ENCODE results near the gene MAP3K21. TPM values are rescaled to one million over a fixed set of nuclear protein-coding genes. Genes with fewer than 3 reads are reported as not detected.

MAP3K21 gene
- total and polyA plus RNA-seq, 9 of the 15 experiments (the other 6 are each of a cell fraction or from before 2014, with no cell fraction given) = 0.23 to 0.86 (median 0.49) TPM

DNA sequence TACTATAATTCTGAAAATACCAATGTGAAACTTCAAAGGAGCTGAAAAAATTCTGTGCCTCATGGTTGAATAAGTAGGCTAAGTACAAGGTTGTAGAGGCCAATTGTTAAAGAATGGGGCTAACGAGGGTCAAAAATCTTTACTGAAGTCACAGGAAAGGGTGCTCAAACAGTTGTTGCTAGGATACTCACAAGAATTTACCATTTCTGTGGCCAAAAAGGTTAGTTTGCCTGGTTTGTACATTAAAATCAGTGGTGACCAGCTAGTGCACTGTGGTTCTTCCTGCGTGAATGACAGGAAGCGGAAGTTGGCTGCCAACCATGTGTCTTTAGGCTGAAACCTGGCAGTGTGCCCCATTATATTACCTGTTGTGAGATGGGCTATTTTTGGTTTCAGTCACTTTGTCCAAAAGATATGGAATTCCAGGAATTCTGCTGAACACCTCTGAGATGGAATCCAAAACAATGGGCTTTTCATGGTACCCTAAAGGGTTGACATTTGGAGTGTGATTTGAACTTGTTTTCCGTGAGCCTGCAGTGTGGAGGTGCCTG is 13.5 kb downstream of the MAP3K21 start:
- intact Hi-C loops (cut with micrococcal nuclease) (no loop called here), in situ Hi-C loops (cut with MboI) (no loop called here)
- Histone ChIP-seq H3K9me3 (replicated peaks; ENCODE audit: control insufficient read depth, insufficient read depth, low read depth, low read length) (no peaks in the 10 kb centered on the region), H3K4me1 (replicated peaks in 1 of 2; ENCODE audit: control insufficient read depth in 2 of 2, insufficient read depth in 2 of 2, low read length in 2 of 2) (no peaks in the 10 kb centered on the region), H3K27ac (ENCODE audit: extremely low read depth, low read depth, low read length) (no peak overlapping the region), H4K20me1 (replicated peaks; ENCODE audit: control insufficient read depth, insufficient read depth, low read length) (no peaks in the 10 kb centered on the region), H3K4me2 (ENCODE audit: insufficient read depth, low read length) (no peak overlapping the region), H2AFZ (ENCODE audit: low read depth, low read length) (peak overlapping the region; percentile 17; the same call in 1 of the 2 replicates), H3K36me3 (ENCODE audit: control insufficient read depth, insufficient read depth, low read length) (no peaks in the 10 kb centered on the region), H3K79me2 (ENCODE audit: control insufficient read depth, insufficient read depth, low read length) (no peaks in the 10 kb centered on the region), H3K4me3 (no peak overlapping the region), H3K9ac (ENCODE audit: insufficient read depth in 1 of 2, low read depth in 2 of 2, low read length in 2 of 2) (no peak overlapping the region), H3K9me1 (ENCODE audit: control insufficient read depth, insufficient read depth, low read length) (no peaks in the 10 kb centered on the region), H3K27me3 (ENCODE audit: control insufficient read depth in 2 of 2, insufficient read depth in 2 of 2, low read length in 2 of 2) (no peaks in the 10 kb centered on the region)
- CTCF ChIA-PET (ENCODE audit: low intra/inter-chr PET ratio) = no interaction called here
- no TSS peak for BruUV-seq (replicated peaks)
- DNase-seq (ENCODE audit: extremely low read depth in 1 of 4, low spot score in 3 of 4) (no peak), ATAC-seq (no peak), FAIRE-seq (no peak)
- WGBS (ENCODE audit: insufficient coverage, low coverage, missing lambda C conversion rate) = 1% methylated on average over 4 of the region's 4 CpGs
- POLR2A ChIA-PET = no interaction called here
- TF ChIP-seq, protein P1, sequence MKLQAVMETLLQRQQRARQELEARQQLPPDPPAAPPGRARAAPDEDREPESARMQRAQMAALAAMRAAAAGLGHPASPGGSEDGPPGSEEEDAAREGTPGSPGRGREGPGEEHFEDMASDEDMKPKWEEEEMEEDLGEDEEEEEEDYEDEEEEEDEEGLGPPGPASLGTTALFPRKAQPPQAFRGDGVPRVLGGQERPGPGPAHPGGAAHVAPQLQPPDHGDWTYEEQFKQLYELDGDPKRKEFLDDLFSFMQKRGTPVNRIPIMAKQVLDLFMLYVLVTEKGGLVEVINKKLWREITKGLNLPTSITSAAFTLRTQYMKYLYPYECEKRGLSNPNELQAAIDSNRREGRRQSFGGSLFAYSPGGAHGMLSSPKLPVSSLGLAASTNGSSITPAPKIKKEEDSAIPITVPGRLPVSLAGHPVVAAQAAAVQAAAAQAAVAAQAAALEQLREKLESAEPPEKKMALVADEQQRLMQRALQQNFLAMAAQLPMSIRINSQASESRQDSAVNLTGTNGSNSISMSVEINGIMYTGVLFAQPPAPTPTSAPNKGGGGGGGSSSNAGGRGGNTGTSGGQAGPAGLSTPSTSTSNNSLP (IDR thresholded peaks at IDR 0.05; ENCODE audit: borderline replicate concordance, low read depth, low read length) = no peak
- TF ChIP-seq, protein P2, sequence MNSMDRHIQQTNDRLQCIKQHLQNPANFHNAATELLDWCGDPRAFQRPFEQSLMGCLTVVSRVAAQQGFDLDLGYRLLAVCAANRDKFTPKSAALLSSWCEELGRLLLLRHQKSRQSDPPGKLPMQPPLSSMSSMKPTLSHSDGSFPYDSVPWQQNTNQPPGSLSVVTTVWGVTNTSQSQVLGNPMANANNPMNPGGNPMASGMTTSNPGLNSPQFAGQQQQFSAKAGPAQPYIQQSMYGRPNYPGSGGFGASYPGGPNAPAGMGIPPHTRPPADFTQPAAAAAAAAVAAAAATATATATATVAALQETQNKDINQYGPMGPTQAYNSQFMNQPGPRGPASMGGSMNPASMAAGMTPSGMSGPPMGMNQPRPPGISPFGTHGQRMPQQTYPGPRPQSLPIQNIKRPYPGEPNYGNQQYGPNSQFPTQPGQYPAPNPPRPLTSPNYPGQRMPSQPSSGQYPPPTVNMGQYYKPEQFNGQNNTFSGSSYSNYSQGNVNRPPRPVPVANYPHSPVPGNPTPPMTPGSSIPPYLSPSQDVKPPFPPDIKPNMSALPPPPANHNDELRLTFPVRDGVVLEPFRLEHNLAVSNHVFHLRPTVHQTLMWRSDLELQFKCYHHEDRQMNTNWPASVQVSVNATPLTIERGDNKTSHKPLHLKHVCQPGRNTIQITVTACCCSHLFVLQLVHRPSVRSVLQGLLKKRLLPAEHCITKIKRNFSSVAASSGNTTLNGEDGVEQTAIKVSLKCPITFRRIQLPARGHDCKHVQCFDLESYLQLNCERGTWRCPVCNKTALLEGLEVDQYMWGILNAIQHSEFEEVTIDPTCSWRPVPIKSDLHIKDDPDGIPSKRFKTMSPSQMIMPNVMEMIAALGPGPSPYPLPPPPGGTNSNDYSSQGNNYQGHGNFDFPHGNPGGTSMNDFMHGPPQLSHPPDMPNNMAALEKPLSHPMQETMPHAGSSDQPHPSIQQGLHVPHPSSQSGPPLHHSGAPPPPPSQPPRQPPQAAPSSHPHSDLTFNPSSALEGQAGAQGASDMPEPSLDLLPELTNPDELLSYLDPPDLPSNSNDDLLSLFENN (IDR thresholded peaks at IDR 0.05; ENCODE audit: low read depth in 2 of 2, low read length in 2 of 2) = no peak
- TF ChIP-seq, protein P3, sequence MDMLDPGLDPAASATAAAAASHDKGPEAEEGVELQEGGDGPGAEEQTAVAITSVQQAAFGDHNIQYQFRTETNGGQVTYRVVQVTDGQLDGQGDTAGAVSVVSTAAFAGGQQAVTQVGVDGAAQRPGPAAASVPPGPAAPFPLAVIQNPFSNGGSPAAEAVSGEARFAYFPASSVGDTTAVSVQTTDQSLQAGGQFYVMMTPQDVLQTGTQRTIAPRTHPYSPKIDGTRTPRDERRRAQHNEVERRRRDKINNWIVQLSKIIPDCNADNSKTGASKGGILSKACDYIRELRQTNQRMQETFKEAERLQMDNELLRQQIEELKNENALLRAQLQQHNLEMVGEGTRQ (CRISPR knock-in tag; IDR thresholded peaks at IDR 0.05) = no peak
- TF ChIP-seq GABPA (tag; conservative IDR thresholded peaks at IDR 0.05; ENCODE audit: low read depth) = peak; percentile 51
- TF ChIP-seq, protein P4, sequence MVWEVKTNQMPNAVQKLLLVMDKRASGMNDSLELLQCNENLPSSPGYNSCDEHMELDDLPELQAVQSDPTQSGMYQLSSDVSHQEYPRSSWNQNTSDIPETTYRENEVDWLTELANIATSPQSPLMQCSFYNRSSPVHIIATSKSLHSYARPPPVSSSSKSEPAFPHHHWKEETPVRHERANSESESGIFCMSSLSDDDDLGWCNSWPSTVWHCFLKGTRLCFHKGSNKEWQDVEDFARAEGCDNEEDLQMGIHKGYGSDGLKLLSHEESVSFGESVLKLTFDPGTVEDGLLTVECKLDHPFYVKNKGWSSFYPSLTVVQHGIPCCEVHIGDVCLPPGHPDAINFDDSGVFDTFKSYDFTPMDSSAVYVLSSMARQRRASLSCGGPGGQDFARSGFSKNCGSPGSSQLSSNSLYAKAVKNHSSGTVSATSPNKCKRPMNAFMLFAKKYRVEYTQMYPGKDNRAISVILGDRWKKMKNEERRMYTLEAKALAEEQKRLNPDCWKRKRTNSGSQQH (CRISPR knock-in tag; IDR thresholded peaks at IDR 0.05) = no peak
- TF ChIP-seq, protein P5, sequence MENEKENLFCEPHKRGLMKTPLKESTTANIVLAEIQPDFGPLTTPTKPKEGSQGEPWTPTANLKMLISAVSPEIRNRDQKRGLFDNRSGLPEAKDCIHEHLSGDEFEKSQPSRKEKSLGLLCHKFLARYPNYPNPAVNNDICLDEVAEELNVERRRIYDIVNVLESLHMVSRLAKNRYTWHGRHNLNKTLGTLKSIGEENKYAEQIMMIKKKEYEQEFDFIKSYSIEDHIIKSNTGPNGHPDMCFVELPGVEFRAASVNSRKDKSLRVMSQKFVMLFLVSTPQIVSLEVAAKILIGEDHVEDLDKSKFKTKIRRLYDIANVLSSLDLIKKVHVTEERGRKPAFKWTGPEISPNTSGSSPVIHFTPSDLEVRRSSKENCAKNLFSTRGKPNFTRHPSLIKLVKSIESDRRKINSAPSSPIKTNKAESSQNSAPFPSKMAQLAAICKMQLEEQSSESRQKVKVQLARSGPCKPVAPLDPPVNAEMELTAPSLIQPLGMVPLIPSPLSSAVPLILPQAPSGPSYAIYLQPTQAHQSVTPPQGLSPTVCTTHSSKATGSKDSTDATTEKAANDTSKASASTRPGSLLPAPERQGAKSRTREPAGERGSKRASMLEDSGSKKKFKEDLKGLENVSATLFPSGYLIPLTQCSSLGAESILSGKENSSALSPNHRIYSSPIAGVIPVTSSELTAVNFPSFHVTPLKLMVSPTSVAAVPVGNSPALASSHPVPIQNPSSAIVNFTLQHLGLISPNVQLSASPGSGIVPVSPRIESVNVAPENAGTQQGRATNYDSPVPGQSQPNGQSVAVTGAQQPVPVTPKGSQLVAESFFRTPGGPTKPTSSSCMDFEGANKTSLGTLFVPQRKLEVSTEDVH (IDR thresholded peaks at IDR 0.05; ENCODE audit: low read depth, partially characterized antibody) = no peak
